Transverse colon (tissue), 4 donors: ENCODE data around the gene IGFBP7. TPM values are rescaled to one million over a fixed set of nuclear protein-coding genes. Genes with fewer than 3 reads are reported as not detected.

Experiments used
- DNase-seq: peaks from one replicate; pipeline ENCODE4 v3.0.0-alpha.2; 2019
- H3K27ac ChIP-seq, 4 donors: fragments of 200-600 bp; sonication (generic); 2 replicates each; pipeline ENCODE4 v1.5.1; 2016 to 2018; ENCODE audit warnings: inconsistent platforms in 4 of 4
- H3K27me3 ChIP-seq: fragments of 200-600 bp; sonication (generic); 2 replicates; pipeline ENCODE4 v1.5.1; 2017; ENCODE audit warnings: inconsistent platforms
- H3K36me3 ChIP-seq, 4 donors: fragments of 200-600 bp; sonication (generic); 2 replicates each; pipeline ENCODE4 v1.5.1; 2017 to 2019; ENCODE audit warnings: inconsistent platforms in 4 of 4
- H3K4me1 ChIP-seq, 4 donors: fragments of 200-600 bp; sonication (generic); 2 replicates each; pipeline ENCODE4 v1.5.1; 2017 to 2020; ENCODE audit warnings: inconsistent platforms in 4 of 4
- H3K4me3 ChIP-seq, 4 donors: fragments of 200-600 bp; sonication (generic); 1 replicate in 1 of 4; 2 replicates in 3 of 4; pipeline versions ENCODE4 v1.5.1 to v1.6.1; 2017 to 2019; ENCODE audit warnings: inconsistent platforms in 4 of 4
- H3K9me3 ChIP-seq, 2 donors: fragments of 200-600 bp; sonication (generic); 2 replicates each; pipeline ENCODE4 v1.5.1; 2017 to 2019; ENCODE audit warnings: inconsistent platforms in 2 of 2
- EP300 ChIP-seq: sonication (generic); formaldehyde crosslinking; IDR thresholded peaks from one replicate; pipeline ENCODE4 v1.6.1; 2017; ENCODE audit warnings: antibody characterized with exemption, low read depth
- POLR2A ChIP-seq: fragments of 450-650 bp; IDR thresholded peaks from one replicate; pipeline ENCODE4 v1.6.1; 2016; ENCODE audit warnings: antibody characterized with exemption, mild to moderate bottlenecking, moderate library complexity
- POLR2AphosphoS5 ChIP-seq, 3 donors: sonication (generic); formaldehyde crosslinking; IDR thresholded peaks; one replicate each; pipeline ENCODE4 v1.6.1; 2016; ENCODE audit warnings: antibody characterized with exemption in 3 of 3
- WGBS, 2 donors: methylation state at CpG; one replicate each; pipeline ENCODE4 v1.1.5; 2018; ENCODE audit warnings: low coverage in 1 of 2; 5-methylcytosine and 5-hydroxymethylcytosine counted together
- in situ Hi-C, 4 donors: fragments of 200-750 bp; cut with MboI; loops; one replicate each; pipeline versions ENCODE4 v1.15.0 to v1.15.1; 2017; ENCODE audit warnings: low sequenced_read_pairs in 3 of 4, low pct_ligation_motif_present in 1 of 4, low pct_unique_long_range_greater_than_20kb in 1 of 4
- intact Hi-C: fragments of 100-400 bp; cut with DNase I; formaldehyde crosslinking; loops from one replicate; pipeline ENCODE4 v1.15.1; 2023; ENCODE audit warnings: low total_unique reads
- total RNA-seq, 4 donors: library from RNA; depleted of rRNA; stranded (reverse); fragments of >200 nt; gene quantifications; one replicate each; pipeline ENCODE4 v1.1.0, GENCODE V29; 2016
- TF ChIP-seq, protein P1 (sequence below), 5 experiments: fragments of 200-600 bp in 3 of 5; fragments of 450-650 bp in 2 of 5; sonication (generic) in 3 of 5; IDR thresholded peaks; 1 replicate in 2 of 5; 2 replicates in 3 of 5; pipeline ENCODE4 v1.5.1; 2016 to 2017; ENCODE audit warnings: antibody characterized with exemption in 5 of 5, inconsistent platforms in 3 of 5, mild to moderate bottlenecking in 2 of 5, moderate library complexity in 1 of 5

IGFBP7 gene
- total RNA-seq, 4 donors from 2014 or later, result 96.1 to 646 (median 126) TPM

DNA sequence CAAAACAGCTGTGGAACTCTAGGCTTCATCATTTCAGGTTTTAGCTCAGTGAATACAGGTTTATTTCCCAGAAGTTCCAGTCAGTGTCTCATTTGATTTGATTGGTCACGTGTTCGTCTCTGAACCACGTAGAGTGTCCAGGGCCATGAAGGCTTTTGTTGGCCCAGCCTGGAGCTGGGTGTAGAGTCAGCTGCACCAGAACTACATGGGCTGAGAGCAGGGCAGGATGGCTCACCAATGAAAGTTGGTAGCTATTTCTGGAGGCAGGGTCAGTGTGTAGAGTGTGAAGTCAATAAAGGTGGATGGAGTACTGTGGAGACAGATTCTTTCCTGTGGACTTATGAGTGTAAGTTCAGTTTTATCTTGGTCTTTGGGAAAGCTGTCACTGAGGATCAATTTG is 43.0 kb upstream of the IGFBP7 start:
- intact Hi-C loops, result no loop called here
- DNase-seq, result no peak
- no peaks in the 10 kb centered on the region for H3K9me3 ChIP-seq
- H3K36me3 ChIP-seq, result no peaks in the 10 kb centered on the region
- TF ChIP-seq POLR2AphosphoS5 (IDR thresholded peaks at IDR 0.05) (no peak), POLR2A (no peak), EP300 (no peak)
- TF ChIP-seq, protein P1, sequence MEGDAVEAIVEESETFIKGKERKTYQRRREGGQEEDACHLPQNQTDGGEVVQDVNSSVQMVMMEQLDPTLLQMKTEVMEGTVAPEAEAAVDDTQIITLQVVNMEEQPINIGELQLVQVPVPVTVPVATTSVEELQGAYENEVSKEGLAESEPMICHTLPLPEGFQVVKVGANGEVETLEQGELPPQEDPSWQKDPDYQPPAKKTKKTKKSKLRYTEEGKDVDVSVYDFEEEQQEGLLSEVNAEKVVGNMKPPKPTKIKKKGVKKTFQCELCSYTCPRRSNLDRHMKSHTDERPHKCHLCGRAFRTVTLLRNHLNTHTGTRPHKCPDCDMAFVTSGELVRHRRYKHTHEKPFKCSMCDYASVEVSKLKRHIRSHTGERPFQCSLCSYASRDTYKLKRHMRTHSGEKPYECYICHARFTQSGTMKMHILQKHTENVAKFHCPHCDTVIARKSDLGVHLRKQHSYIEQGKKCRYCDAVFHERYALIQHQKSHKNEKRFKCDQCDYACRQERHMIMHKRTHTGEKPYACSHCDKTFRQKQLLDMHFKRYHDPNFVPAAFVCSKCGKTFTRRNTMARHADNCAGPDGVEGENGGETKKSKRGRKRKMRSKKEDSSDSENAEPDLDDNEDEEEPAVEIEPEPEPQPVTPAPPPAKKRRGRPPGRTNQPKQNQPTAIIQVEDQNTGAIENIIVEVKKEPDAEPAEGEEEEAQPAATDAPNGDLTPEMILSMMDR (IDR thresholded peaks at IDR 0.05), result no peak
- H3K27ac ChIP-seq, result no peak overlapping the region
- H3K4me3 ChIP-seq, result no peak overlapping the region
- no peaks in the 10 kb centered on the region for H3K4me1 ChIP-seq
- WGBS, 2 donors, result 88 to 100% methylated on average over 3 of the region's 3 CpGs
- in situ Hi-C loops, result no loop called here
- H3K27me3 ChIP-seq, result no peaks in the 10 kb centered on the region

DNA sequence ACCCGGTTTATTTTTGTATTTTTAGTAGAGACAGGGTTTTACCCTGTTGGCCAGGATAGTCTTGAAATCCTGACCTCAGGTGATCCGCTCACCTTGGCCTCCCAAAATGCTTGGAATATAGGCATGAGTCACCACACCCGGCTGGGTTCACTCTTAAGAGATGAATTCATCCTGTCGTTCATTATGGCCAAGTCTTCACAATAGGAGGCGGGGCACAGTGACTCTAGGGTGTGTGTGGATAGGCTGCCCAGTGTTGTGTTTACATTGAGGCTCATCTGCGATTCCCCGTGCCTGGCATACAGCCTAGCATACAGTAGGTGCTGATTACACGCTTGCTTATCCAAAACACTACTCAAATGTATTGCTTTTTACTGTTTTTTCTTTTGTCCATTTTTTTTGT is 41.3 kb upstream of the IGFBP7 start:
- H3K4me1 ChIP-seq, result no peaks in the 10 kb centered on the region
- intact Hi-C loops, result no loop called here
- no peaks in the 10 kb centered on the region for H3K36me3 ChIP-seq
- in situ Hi-C loops, result no loop called here
- DNase-seq, result no peak
- H3K27ac ChIP-seq, result no peak overlapping the region
- TF ChIP-seq, protein P1 (IDR thresholded peaks at IDR 0.05), result no peak
- no peak for TF ChIP-seq POLR2AphosphoS5 (IDR thresholded peaks at IDR 0.05)
- no peaks in the 10 kb centered on the region for H3K9me3 ChIP-seq
- H3K4me3 ChIP-seq, result no peak overlapping the region
- 50 to 66% methylated on average over 5 to 8 of the region's 8 CpGs for WGBS, 2 donors
- no peaks in the 10 kb centered on the region for H3K27me3 ChIP-seq

DNA sequence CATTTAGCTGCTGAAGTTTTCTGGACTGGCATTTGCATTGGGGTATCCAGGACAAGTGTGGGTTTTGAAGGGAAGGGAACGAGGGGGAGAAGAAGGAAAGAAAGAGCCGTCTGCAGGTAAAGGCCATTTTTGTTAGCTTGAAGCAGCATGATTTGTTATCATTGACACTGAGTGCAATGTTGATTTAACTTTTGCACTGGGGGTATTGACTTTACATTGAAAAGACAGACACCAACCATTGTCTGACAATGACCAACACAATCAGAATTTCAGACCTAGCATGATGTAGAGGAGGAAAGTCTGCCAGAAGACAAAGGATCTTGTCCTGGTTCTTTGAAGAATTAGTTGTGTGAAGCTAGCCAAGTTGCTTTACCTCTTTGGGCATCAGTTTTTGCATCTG is 39.6 kb upstream of the IGFBP7 start:
- H3K27me3 ChIP-seq, result peaks cover 6% of the 10 kb centered on the region
- in situ Hi-C loops (no loop called here), intact Hi-C loops (no loop called here)
- 53 to 78% methylated on average over 2 of the region's 2 CpGs for WGBS, 2 donors
- H3K9me3 ChIP-seq, result no peaks in the 10 kb centered on the region
- no peak for DNase-seq
- no peak for TF ChIP-seq POLR2A
- TF ChIP-seq, protein P1 (IDR thresholded peaks at IDR 0.05), result no peak
- no peak for TF ChIP-seq EP300
- TF ChIP-seq POLR2AphosphoS5 (IDR thresholded peaks at IDR 0.05), result no peak
- no peak overlapping the region for H3K27ac ChIP-seq
- no peaks in the 10 kb centered on the region for H3K36me3 ChIP-seq
- H3K4me1 ChIP-seq, result no peaks in the 10 kb centered on the region
- no peak overlapping the region for H3K4me3 ChIP-seq

DNA sequence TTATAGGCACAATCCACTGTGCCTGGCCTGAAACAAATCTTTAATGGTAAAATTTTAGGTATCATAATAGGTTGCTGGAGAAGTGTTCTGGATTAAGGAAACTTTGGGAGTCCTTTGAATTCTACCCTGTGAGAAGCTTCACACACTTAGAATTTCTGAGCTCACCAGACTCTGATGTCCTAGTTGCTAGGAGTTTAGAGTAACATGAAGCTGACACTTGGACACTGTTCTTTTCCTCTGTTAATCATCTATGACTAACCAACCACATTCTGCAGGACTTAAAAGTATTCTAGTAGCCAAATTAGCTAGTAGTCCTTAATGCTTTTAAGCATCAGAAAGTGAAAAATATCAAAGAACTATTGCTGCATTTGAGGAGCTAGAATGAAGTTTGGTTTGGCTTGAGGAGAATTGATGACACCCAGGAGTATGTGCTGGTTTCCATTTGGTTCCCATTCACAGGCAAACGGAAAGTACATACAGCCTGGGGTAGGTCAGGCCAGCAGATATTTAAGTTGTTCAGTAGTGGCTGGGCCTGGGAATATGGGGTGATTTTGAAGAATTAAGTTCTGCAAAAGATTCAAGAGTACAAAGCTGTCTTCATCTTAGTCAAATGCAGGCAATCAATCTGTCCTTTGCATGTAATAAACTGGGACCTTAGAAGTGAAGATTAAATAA is 38.8 kb upstream of the IGFBP7 start:
- in situ Hi-C loops, result no loop called here
- TF ChIP-seq POLR2A, result no peak
- no peak for TF ChIP-seq EP300
- TF ChIP-seq POLR2AphosphoS5 (IDR thresholded peaks at IDR 0.05), result no peak
- TF ChIP-seq, protein P1 (IDR thresholded peaks at IDR 0.05), result no peak
- 68% methylated on average over 1 of the region's 1 CpG; no CpG with 5 or more reads in 1 of the 2 donors for WGBS, 2 donors

More for the DNA sequence above, 38.8 kb upstream of the IGFBP7 start:
- peaks cover 6% of the 10 kb centered on the region for H3K27me3 ChIP-seq
- H3K9me3 ChIP-seq, result no peaks in the 10 kb centered on the region
- no peak overlapping the region for H3K4me3 ChIP-seq
- DNase-seq, result no peak
- no peaks in the 10 kb centered on the region for H3K36me3 ChIP-seq
- no peak overlapping the region for H3K27ac ChIP-seq
- no peaks in the 10 kb centered on the region for H3K4me1 ChIP-seq
- intact Hi-C loops, result no loop called here
